Prostate gland (tissue), 2 donors: ENCODE results near the gene ITPR1. TPM values are rescaled to one million over a fixed set of nuclear protein-coding genes. Genes with fewer than 3 reads are reported as not detected.

Experiments used
- DNase-seq: peaks from one replicate; pipeline ENCODE4 v3.0.0-alpha.2; 2019; ENCODE audit warnings: low spot score
- H3K27ac ChIP-seq, 2 donors: fragments of 200-600 bp; sonication (generic); 2 replicates each; pipeline ENCODE4 v1.5.1; 2017 to 2019
- H3K27me3 ChIP-seq: fragments of 200-600 bp; sonication (generic); replicated peaks from 2 replicates; pipeline ENCODE4 v1.5.1; 2019; ENCODE audit not compliant: insufficient read depth
- H3K36me3 ChIP-seq, 2 donors: fragments of 200-600 bp; sonication (generic); 1 replicate in 1 of 2; 2 replicates in 1 of 2; pipeline versions ENCODE4 v1.5.1 to v1.8.1; 2017 to 2019
- H3K4me1 ChIP-seq: fragments of 200-600 bp; sonication (generic); replicated peaks from 2 replicates; pipeline ENCODE4 v1.5.1; 2019
- H3K4me3 ChIP-seq, 2 donors: fragments of 200-600 bp; sonication (generic); 2 replicates each; pipeline ENCODE4 v1.5.1; 2017 to 2019
- H3K9me3 ChIP-seq: fragments of 200-600 bp; sonication (generic); 2 replicates; pipeline ENCODE4 v1.5.1; 2017
- POLR2A ChIP-seq: fragments of 450-650 bp; IDR thresholded peaks from one replicate; pipeline ENCODE4 v1.6.1; 2016; ENCODE audit warnings: antibody characterized with exemption, mild to moderate bottlenecking
- POLR2AphosphoS5 ChIP-seq: sonication (generic); formaldehyde crosslinking; IDR thresholded peaks from one replicate; pipeline ENCODE4 v1.6.1; 2017; ENCODE audit warnings: antibody characterized with exemption
- WGBS: methylation state at CpG from one replicate; pipeline ENCODE4 v1.1.5; 2018; 5-methylcytosine and 5-hydroxymethylcytosine counted together
- intact Hi-C: fragments of 100-400 bp; cut with DNase I; formaldehyde crosslinking; loops from one replicate; pipeline ENCODE4 v1.14.2; 2022
- total RNA-seq, 2 donors: library from RNA; depleted of rRNA; stranded (reverse); fragments of >200 nt; gene quantifications; one replicate each; pipeline ENCODE4 v1.1.0, GENCODE V29; 2016
- TF ChIP-seq, protein P1 (sequence below), 4 experiments: fragments of 200-600 bp in 2 of 4; fragments of 450-650 bp in 2 of 4; sonication (generic) in 2 of 4; IDR thresholded peaks; 1 replicate in 3 of 4; 2 replicates in 1 of 4; pipeline ENCODE4 v1.5.1; 2016 to 2019; ENCODE audit warnings: antibody characterized with exemption in 4 of 4, mild to moderate bottlenecking in 2 of 4, moderate library complexity in 2 of 4

The ITPR1 gene
- total RNA-seq, 2 donors from 2014 or later = 80.0 to 126 TPM

DNA sequence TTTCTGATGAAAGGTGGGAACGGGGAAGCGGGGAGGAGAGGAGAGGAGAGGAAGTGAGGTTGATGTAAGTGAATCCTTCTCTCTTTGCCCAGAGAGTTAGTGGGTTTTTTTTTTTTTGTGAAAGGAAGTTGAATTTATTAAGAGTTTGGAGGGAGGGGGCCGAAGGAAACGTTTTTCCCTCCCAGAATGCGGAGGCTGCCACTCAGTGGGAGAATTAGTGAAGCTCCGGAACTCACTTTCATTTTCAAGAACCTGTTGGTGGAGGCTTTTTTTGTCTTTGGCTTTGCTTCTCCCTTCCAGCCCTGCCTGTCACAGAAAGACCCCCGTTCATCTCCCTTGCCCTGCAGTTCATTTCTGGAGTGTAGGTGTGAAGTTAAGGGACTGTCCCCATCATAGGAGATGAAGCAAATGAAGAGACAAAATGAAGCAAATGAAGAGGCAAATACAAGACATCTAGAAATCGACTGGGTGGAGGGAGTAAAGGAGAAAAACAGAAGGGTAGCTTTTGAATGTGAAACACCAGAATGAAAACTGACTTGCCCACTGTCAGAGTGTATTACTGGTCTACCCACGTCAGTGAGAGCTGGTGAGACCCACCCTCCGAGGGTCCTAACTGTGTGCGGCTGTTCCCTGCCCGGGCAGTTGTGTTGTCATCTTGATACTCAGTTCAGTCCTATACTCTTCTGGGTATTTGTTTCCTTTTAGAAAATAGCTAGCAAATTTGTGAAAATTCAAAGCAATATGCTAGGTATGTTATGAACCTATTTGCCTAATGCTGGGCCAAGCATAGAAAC is 91.5 kb downstream of the ITPR1 start:
- Histone ChIP-seq H3K27me3 (no peaks in the 10 kb centered on the region), H3K4me1 (no peaks in the 10 kb centered on the region), H3K36me3 (no peaks in the 10 kb centered on the region), H3K9me3 (no peaks in the 10 kb centered on the region), H3K27ac (peak overlapping the region; percentile 62 to 67), H3K4me3 (peak overlapping the region in 1 of 2 donors; percentile 11)
- WGBS = 46% methylated on average over 12 of the region's 12 CpGs
- intact Hi-C loops = loop anchor here (2.0 kb wide), 1 partner anchor 232 kb away; no protein-coding TSS in a partner anchor
- DNase-seq = no peak
- TF ChIP-seq, protein P1, sequence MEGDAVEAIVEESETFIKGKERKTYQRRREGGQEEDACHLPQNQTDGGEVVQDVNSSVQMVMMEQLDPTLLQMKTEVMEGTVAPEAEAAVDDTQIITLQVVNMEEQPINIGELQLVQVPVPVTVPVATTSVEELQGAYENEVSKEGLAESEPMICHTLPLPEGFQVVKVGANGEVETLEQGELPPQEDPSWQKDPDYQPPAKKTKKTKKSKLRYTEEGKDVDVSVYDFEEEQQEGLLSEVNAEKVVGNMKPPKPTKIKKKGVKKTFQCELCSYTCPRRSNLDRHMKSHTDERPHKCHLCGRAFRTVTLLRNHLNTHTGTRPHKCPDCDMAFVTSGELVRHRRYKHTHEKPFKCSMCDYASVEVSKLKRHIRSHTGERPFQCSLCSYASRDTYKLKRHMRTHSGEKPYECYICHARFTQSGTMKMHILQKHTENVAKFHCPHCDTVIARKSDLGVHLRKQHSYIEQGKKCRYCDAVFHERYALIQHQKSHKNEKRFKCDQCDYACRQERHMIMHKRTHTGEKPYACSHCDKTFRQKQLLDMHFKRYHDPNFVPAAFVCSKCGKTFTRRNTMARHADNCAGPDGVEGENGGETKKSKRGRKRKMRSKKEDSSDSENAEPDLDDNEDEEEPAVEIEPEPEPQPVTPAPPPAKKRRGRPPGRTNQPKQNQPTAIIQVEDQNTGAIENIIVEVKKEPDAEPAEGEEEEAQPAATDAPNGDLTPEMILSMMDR (IDR thresholded peaks at IDR 0.05) = peak in 2 of 4 experiments; percentile 11 to 26
- TF ChIP-seq POLR2A = no peak

DNA sequence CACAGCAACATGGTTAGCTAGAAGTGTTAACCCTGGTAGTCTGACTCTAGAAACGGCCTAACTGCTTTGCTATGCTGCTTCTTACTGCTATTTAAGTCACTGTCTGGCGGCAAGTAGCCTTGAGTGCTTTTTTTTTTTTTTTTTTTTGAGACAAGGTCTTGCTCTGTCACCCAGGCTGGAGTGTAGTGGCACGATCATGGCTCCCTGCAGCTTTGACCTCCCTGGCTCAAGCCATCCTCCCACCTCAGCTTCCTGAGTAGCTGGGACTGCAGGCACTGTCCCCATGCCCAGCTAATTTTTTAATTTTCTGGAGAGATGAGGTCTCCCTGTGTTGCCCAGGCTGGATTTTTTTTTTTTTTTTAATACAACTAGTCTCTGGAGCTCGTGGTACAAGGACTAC is 93.2 kb downstream of the ITPR1 start:
- Histone ChIP-seq H3K27ac (no peak overlapping the region), H3K27me3 (no peaks in the 10 kb centered on the region), H3K4me3 (no peak overlapping the region), H3K4me1 (no peaks in the 10 kb centered on the region), H3K9me3 (no peaks in the 10 kb centered on the region), H3K36me3 (no peaks in the 10 kb centered on the region)
- DNase-seq = no peak
- TF ChIP-seq POLR2AphosphoS5 = no peak
- TF ChIP-seq POLR2A = no peak
- TF ChIP-seq, protein P1 (IDR thresholded peaks at IDR 0.05) = no peak
- WGBS = 74% methylated on average over 4 of the region's 4 CpGs
- intact Hi-C loops = no loop called here

DNA sequence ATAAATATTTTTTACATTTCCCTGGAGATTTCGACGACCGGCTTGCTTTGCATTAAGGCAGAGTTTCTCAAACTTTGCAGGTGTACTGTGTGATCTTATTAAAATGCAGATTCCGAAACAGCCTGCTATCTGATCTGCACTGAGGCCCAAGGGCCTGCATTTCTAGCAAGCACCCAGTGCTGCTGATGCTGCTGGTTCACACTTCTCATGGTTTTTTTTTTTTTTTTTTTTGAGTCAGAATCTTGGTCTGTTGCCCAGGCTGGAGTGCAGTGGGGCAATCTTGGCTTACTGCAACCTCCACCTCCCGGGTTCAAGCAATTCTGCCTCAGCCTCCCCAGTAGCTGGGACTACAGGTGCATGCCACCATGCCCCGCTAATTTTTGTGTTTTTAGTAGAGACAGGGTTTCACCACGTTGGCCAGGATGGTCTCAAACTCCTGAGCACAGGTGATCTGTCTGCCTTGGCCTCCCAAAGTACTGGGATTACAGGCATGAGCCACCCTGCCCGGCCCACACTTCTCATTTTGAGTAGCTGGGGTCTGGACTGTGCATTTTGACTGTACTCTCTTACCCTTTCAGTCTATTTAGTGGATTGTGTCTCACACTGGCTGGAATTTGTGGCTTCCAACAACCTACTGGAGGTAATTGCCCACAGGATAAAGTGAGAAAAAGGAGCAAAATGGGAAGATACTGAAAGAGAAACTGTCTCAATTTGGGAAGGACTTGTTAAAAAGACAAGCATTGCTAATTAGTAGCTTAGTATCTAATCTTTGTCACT is 94.1 kb downstream of the ITPR1 start:
- Histone ChIP-seq H3K4me3 (no peak overlapping the region), H3K4me1 (no peaks in the 10 kb centered on the region)
- intact Hi-C loops = no loop called here

DNA sequence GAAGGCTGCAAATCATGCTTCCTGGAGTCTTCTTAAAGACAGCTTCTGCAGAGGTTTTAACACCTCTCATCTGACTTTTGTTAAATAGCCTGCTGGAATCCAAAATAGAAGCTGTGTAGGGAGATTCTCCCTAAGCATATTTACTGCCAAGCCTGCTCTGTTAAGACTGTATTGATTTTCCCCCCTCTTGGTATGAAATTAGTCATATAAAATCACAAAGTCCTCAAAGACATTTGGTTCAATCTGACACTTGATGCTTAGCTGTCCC is 94.6 kb downstream of the ITPR1 start:
- Histone ChIP-seq H3K9me3 (no peaks in the 10 kb centered on the region), H3K4me3 (no peak overlapping the region), H3K4me1 (no peaks in the 10 kb centered on the region), H3K36me3 (no peaks in the 10 kb centered on the region), H3K27ac (no peak overlapping the region), H3K27me3 (no peaks in the 10 kb centered on the region)
- intact Hi-C loops = no loop called here
- no peak for DNase-seq
- TF ChIP-seq, protein P1 (IDR thresholded peaks at IDR 0.05) = no peak
- no peak for TF ChIP-seq POLR2A
- no peak for TF ChIP-seq POLR2AphosphoS5

More for the DNA sequence above, 94.1 kb downstream of the ITPR1 start:
- H3K27me3 ChIP-seq = no peaks in the 10 kb centered on the region
- TF ChIP-seq, protein P1 (IDR thresholded peaks at IDR 0.05) = no peak
- TF ChIP-seq POLR2AphosphoS5 (no peak), POLR2A (no peak)
- no peak for DNase-seq
- H3K27ac ChIP-seq = no peak overlapping the region
- WGBS = 71% methylated on average over 8 of the region's 8 CpGs
- no peaks in the 10 kb centered on the region for H3K36me3 ChIP-seq
- H3K9me3 ChIP-seq = no peaks in the 10 kb centered on the region

DNA sequence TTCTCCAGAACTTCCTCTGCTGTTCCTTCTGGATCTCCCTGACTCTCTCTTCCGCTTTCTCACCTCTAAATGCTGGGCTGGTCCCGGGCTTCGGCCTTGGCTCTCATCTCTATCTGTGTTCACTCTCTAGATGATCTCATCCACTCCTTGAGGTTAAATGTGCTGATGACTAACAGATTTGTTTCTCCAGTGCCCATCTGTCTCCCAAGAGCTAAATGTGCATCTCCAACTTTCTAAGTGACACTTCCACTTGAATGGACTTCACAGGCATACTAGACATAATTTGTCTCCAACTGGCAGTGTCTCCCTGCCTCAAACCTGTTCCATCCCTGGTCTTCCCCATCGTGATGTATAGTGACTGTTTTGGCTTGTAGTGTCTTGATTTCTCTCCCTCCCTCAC is 95.3 kb downstream of the ITPR1 start:
- H3K9me3 ChIP-seq = no peaks in the 10 kb centered on the region
- no peak for DNase-seq
- H3K4me3 ChIP-seq = no peak overlapping the region
- no peak for TF ChIP-seq POLR2AphosphoS5
- no peak for TF ChIP-seq POLR2A
- TF ChIP-seq, protein P1 (IDR thresholded peaks at IDR 0.05) = no peak
- H3K27ac ChIP-seq = no peak overlapping the region
- intact Hi-C loops = no loop called here
- WGBS = 57% methylated on average over 4 of the region's 4 CpGs
- no peaks in the 10 kb centered on the region for H3K27me3 ChIP-seq
- H3K36me3 ChIP-seq = no peaks in the 10 kb centered on the region
- H3K4me1 ChIP-seq = no peaks in the 10 kb centered on the region
